Gastroesophageal sphincter (tissue), 4 donors: ENCODE results near the gene SPATS1. TPM values are rescaled to one million over a fixed set of nuclear protein-coding genes. Genes with fewer than 3 reads are reported as not detected.

Experiments
- ATAC-seq: fragments of 150-250 bp; one replicate; pipeline ENCODE4 v1.9.1; 2016; ENCODE audit warnings: mild to moderate bottlenecking, moderate library complexity
- H3K27ac ChIP-seq, 4 donors: fragments of 200-600 bp; sonication (generic) in 3 of 4; 1 replicate in 3 of 4; 2 replicates in 1 of 4; pipeline ENCODE4 v1.5.1; 2016 to 2019
- H3K27me3 ChIP-seq: fragments of 200-600 bp; sonication (generic); one replicate; pipeline ENCODE4 v1.5.1; 2019
- H3K36me3 ChIP-seq, 2 donors: fragments of 200-600 bp; sonication (generic); one replicate each; pipeline ENCODE4 v1.5.1; 2019; ENCODE audit warnings: control low read depth in 1 of 2
- H3K4me1 ChIP-seq, 3 donors: fragments of 200-600 bp; sonication (generic); 1 replicate in 2 of 3; 2 replicates in 1 of 3; pipeline ENCODE4 v1.5.1; 2016 to 2019; ENCODE audit warnings: control low read depth in 2 of 3
- H3K4me3 ChIP-seq, 2 donors: fragments of 200-600 bp; sonication (generic); one replicate each; pipeline ENCODE4 v1.5.1; 2019; ENCODE audit warnings: mild to moderate bottlenecking in 1 of 2, moderate library complexity in 1 of 2
- H3K9me3 ChIP-seq, 3 donors: fragments of 200-600 bp; sonication (generic); one replicate each; pipeline ENCODE4 v1.5.1; 2017 to 2019; ENCODE audit warnings: control low read depth in 2 of 3
- EP300 ChIP-seq: sonication (generic); formaldehyde crosslinking; IDR thresholded peaks from one replicate; pipeline ENCODE4 v1.6.1; 2017; ENCODE audit warnings: antibody characterized with exemption, mild to moderate bottlenecking
- POLR2A ChIP-seq, 2 donors: fragments of 450-650 bp; IDR thresholded peaks; one replicate each; pipeline ENCODE4 v1.6.1; 2017; ENCODE audit warnings: antibody characterized with exemption in 2 of 2, mild to moderate bottlenecking in 2 of 2, moderate library complexity in 1 of 2
- POLR2AphosphoS5 ChIP-seq: sonication (generic); formaldehyde crosslinking; IDR thresholded peaks from one replicate; pipeline ENCODE4 v1.6.1; 2017; ENCODE audit warnings: antibody characterized with exemption
- WGBS, 2 donors: methylation state at CpG; one replicate each; pipeline ENCODE4 v1.1.5; 2018; ENCODE audit warnings: low coverage in 1 of 2; 5-methylcytosine and 5-hydroxymethylcytosine counted together
- total RNA-seq, 4 donors: library from RNA; depleted of rRNA; stranded (reverse); fragments of >200 nt; gene quantifications; one replicate each; pipeline ENCODE4 v1.1.0, GENCODE V29; 2016
- TF ChIP-seq, protein P1 (sequence below), 4 experiments: fragments of 200-600 bp in 2 of 4; fragments of 450-650 bp in 2 of 4; sonication (generic) in 1 of 4; IDR thresholded peaks; one replicate each; pipeline ENCODE4 v1.5.1; 2017 to 2019; ENCODE audit warnings: antibody characterized with exemption in 4 of 4, mild to moderate bottlenecking in 2 of 4, moderate library complexity in 2 of 4

Gene SPATS1
- total RNA-seq, 4 donors from 2014 or later, result not detected

DNA sequence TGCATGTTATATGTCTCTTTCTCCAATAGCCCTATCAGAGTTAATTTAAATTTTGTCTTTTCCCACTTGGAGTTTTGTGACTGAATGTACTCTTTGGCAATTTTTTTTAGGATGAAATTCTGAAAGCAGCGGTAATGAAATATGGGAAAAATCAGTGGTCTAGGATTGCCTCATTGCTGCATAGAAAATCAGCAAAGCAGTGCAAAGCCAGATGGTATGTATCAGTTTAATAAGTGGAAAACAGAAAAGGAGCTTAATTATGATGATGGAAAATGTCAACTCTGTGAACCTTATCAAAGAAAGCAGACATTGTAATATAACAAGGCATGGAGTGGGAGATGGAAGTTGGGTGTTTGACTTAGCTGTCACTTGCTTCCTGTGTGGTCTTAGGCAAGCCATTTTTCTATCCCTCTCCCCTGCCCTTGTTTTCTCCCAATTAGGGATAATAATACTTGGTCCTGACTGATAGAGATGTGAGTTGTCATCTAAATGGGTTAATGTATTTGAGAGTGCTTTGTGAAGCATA, 47.8 kb downstream of the SPATS1 start:
- Histone ChIP-seq H3K4me1 (peaks cover 14 to 35% (median 16%) of the 10 kb centered on the region in 3 donors), H3K9me3 (no peaks in the 10 kb centered on the region)

More for the DNA sequence above, 47.8 kb downstream of the SPATS1 start:
- H3K4me3 ChIP-seq, result no peak overlapping the region
- H3K27me3 ChIP-seq, result no peaks in the 10 kb centered on the region
- H3K36me3 ChIP-seq, result peaks cover 9 to 46% of the 10 kb centered on the region in 2 donors
- no peak for ATAC-seq
- WGBS, 2 donors, result 25% methylated on average over 1 of the region's 1 CpG; no CpG with 5 or more reads in 1 of the 2 donors
- no peak overlapping the region for H3K27ac ChIP-seq
- TF ChIP-seq POLR2AphosphoS5 (no peak), EP300 (no peak), POLR2A (IDR thresholded peaks at IDR 0.05) (no peak)
- TF ChIP-seq, protein P1, sequence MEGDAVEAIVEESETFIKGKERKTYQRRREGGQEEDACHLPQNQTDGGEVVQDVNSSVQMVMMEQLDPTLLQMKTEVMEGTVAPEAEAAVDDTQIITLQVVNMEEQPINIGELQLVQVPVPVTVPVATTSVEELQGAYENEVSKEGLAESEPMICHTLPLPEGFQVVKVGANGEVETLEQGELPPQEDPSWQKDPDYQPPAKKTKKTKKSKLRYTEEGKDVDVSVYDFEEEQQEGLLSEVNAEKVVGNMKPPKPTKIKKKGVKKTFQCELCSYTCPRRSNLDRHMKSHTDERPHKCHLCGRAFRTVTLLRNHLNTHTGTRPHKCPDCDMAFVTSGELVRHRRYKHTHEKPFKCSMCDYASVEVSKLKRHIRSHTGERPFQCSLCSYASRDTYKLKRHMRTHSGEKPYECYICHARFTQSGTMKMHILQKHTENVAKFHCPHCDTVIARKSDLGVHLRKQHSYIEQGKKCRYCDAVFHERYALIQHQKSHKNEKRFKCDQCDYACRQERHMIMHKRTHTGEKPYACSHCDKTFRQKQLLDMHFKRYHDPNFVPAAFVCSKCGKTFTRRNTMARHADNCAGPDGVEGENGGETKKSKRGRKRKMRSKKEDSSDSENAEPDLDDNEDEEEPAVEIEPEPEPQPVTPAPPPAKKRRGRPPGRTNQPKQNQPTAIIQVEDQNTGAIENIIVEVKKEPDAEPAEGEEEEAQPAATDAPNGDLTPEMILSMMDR (IDR thresholded peaks at IDR 0.05), result no peak

Other genes with a start within 250 kb of the SPATS1 start
- 10 to 100 TPM; 31.6 to 40.5 (median 35.8) TPM for gene MRPL14, start 215.2 kb upstream of the SPATS1 start, total RNA-seq
- 10 to 100 TPM; 11.3 to 32.0 (median 23.9) TPM for gene TMEM63B, start 215.1 kb upstream of the SPATS1 start, total RNA-seq
- under 1 TPM in 3 of 4 donors, not detected in 1; 0.19 to 0.45 (median 0.27) TPM for gene CAPN11, start 183.8 kb upstream of the SPATS1 start, total RNA-seq
- gene MYMX, start 125.7 kb upstream of the SPATS1 start, total RNA-seq, result 1 to 10 TPM in 1 of 4 donors, not detected in 3; 1.4 TPM
- gene SLC29A1, start 119.1 kb upstream of the SPATS1 start, total RNA-seq, result 100 to 1,000 TPM; 101 to 281 (median 134) TPM
- 100 to 1,000 TPM; 553 to 749 (median 626) TPM for gene HSP90AB1, start 95.5 kb upstream of the SPATS1 start, total RNA-seq
- 10 to 100 TPM; 21.3 to 34.0 (median 25.6) TPM for gene SLC35B2, start 85.1 kb upstream of the SPATS1 start, total RNA-seq
- gene NFKBIE, start 77.1 kb upstream of the SPATS1 start, total RNA-seq, result 10 to 100 TPM in 1 of 4 donors, 1 to 10 TPM in 3; 4.2 to 13.4 (median 5.7) TPM
- gene TMEM151B, start 72.2 kb upstream of the SPATS1 start, total RNA-seq, result under 1 TPM in 2 of 4 donors, not detected in 2; 0.27 to 0.69 TPM
- gene AARS2, start 29.3 kb upstream of the SPATS1 start, total RNA-seq, result 1 to 10 TPM; 6.1 to 9.4 (median 6.9) TPM
- gene CDC5L, start 45.1 kb downstream of the SPATS1 start, total RNA-seq, result 10 to 100 TPM; 23.3 to 32.1 (median 28.5) TPM